GM21423 (cell line): Measurements from ENCODE around the gene MCU.
"Not testable (repeated sequence)": the region's sequence is repeated elsewhere in the genome, so short reads cannot be mapped to it uniquely, and the experiment has no call there.

Experiments
- ATAC-seq: cut with Tn5 transposase; IDR thresholded peaks from one replicate; pipeline ENCODE4 v1.9.1; 2021; ENCODE audit warnings: mild to moderate bottlenecking, moderate library complexity; ENCODE audit not compliant: unreplicated experiment

Gene MCU, protein sequence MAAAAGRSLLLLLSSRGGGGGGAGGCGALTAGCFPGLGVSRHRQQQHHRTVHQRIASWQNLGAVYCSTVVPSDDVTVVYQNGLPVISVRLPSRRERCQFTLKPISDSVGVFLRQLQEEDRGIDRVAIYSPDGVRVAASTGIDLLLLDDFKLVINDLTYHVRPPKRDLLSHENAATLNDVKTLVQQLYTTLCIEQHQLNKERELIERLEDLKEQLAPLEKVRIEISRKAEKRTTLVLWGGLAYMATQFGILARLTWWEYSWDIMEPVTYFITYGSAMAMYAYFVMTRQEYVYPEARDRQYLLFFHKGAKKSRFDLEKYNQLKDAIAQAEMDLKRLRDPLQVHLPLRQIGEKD

DNA sequence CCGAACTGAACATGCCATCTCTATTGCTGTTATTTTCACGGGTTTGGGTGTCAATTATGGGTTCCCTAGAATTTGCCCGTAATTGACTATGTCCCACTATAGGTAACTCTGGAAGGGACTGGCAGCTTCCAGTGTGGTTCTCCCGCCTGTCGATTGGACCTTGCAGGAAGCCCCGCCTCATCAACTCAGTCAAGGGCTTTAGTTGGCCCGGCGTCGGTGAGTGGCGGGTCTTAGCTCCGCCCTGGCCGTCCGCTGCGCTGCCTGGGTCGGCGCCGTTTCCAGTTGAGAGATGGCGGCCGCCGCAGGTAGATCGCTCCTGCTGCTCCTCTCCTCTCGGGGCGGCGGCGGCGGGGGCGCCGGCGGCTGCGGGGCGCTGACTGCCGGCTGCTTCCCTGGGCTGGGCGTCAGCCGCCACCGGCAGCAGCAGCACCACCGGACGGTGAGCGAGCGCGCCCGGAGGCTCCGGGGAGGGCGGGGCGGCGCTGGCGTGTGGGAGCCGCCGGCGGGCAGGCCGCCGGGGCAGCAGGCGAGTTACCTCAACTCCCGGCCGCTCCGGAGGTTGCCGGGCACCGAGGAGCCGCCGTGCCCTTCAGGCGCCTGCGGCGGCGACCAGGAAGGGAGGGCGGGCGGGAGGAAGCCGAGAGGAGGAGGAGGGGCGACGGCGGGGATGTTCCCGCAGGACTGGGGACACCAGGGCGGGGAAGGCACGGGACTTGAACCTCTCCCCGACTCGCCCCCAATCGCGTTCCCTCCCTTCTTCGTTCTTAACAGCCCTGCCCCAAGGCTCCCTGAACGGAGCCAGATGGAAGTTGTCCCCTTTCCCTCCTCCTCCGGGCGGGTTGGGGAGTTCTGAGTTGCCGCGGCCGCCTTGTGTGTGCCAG, at the start of gene MCU:
Gene MCU (plus strand): TSS at position 281 of the 881 bp plus-strand sequence. CDS start 9 bp downstream, at position 290.
- ATAC-seq = peak; percentile 93

- no peak for ATAC-seq
These were observed 49.6 kb upstream of the MCU start for GRCh38 chr10:72642318-72642717.

GRCh38 chr10:72645263-72645858, 46.6 kb upstream of the MCU start:
- ATAC-seq = no peak

- ATAC-seq = not testable (repeated sequence)
These were observed 45.0 kb upstream of the MCU start for GRCh38 chr10:72646971-72647370.

GRCh38 chr10:72648301-72648700, 43.6 kb upstream of the MCU start:
- no peak for ATAC-seq

- no peak for ATAC-seq
These were observed 42.7 kb upstream of the MCU start for GRCh38 chr10:72649291-72649690.

GRCh38 chr10:72653383-72654096, 38.4 kb upstream of the MCU start:
- ATAC-seq = no peak

GRCh38 chr10:72654720-72655119, 37.2 kb upstream of the MCU start:
- no peak for ATAC-seq

DNA sequence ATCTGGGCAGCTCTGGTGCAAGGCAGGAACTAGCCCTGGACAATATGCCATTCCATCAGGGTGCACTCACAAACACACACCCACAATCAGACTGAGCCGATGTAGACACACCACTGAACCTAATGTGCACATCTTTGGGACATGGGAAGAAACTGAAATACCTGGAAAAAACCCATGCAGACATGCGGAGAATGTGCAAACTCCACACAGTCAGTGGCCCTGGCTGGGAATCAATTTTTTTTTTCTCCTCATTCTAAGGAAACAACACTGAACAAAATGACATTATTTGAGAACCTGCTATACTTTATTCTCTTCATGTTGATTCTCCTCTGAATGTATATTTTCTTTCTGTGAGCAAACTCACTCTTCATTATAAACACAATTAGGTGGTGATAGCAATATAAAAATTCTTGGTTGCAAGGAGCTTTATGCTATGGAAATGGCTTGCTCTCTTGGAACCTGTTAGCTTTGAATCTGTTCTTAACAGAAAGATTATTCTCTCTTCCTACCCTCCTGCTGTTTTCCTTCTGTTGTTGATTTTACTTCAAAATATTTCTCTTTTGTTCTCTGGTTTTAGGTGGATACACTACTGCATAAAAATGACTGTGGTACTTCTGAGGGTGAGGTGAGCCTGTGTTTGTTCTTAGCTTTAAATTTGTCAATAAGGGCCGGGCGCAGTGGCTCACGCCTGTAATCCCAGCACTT, 33.1 kb upstream of the MCU start:
- no peak for ATAC-seq

- no peak for ATAC-seq
These were observed 32.2 kb upstream of the MCU start for GRCh38 chr10:72659694-72660093.

GRCh38 chr10:72660220-72660619, 31.7 kb upstream of the MCU start:
- no peak for ATAC-seq

DNA sequence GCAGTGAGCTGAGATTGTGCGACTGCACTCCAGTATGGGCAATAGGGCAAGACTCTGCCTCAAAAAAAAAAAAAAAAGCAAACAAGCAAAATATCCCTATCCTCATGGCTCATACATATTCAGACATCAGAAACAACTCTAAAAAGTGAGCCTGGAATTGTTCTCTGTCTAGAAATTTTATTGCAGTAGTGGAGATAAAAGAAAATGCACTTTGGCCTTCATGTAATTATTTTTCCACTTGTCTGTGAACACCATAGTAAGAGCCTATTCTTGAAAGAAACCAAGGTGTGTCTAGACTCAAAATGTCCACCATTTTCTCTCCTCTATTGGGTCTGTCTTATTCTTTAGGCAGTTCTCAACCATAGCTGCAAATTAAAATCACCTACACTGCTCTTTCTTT, 30.5 kb upstream of the MCU start:
- no peak for ATAC-seq

DNA sequence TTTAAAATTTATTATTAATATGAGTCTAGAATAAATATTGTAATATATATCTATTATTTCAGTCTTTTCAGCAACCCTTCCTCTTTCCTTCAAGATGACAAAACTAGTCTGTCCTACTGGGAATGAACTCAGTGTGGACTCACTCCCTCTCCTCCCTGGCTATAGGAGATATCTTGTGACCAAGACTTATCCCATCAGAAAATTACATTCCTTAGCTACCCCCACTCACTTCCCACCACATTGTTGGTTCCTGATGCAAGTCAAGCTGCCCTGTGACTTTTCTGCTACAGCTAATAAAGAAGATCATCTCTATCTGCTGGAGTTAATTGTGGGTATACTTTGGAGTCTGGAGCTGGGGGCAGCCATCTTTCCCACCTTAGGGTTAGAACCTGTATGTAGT, 28.0 kb upstream of the MCU start:
- ATAC-seq = no peak

- ATAC-seq = no peak
These were observed 26.0 kb upstream of the MCU start for GRCh38 chr10:72665925-72666324.

DNA sequence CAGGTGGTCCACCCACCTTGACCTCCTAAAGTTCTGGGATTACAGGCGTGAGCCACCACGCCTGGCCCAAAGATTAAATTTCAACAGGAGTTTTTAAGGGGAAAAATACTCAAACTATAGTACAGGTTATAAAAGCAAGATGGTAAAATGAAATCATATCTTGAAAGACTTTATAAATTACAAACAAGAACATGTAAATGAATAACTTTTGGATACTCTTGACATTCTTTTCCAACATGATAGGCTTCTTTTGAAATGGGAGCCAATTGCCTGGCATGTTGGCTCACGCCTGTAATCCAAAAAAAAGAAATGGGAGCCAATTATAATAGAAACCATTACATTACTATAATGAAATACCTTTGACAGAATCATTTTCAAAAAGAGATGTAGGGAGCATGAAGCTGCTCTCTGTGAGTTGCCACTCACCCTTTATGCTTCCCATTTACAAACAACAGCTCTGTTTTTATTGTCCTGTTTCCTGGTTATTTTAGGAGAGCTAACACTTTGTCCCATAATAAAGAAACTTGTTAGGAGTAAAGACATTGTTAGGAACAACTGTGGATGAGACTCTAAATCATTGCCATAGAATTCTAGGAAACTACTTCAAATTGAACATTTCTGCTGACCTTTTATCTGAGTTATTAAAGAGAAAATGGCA, 24.6 kb upstream of the MCU start:
- no peak for ATAC-seq

- no peak for ATAC-seq
These were observed 18.7 kb upstream of the MCU start for GRCh38 chr10:72673280-72673679.

DNA sequence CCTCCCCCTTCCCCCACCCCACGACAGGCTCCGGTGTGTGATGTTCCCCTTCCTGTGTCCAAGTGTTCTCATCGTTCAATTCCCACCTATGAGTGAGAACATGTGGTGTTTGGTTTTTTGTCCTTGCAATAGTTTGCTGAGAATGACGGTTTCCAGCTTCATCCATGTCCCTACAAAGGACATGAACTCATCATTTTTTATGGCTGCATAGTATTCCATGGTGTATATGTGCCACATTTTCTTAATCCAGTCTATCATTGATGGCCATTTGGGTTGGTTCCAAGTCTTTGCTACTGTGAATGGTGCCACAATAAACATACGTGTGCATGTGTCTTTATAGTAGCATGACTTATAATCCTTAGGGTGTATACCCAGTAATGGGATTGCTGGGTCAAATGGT, 17.8 kb upstream of the MCU start:
- ATAC-seq = not testable (repeated sequence)

DNA sequence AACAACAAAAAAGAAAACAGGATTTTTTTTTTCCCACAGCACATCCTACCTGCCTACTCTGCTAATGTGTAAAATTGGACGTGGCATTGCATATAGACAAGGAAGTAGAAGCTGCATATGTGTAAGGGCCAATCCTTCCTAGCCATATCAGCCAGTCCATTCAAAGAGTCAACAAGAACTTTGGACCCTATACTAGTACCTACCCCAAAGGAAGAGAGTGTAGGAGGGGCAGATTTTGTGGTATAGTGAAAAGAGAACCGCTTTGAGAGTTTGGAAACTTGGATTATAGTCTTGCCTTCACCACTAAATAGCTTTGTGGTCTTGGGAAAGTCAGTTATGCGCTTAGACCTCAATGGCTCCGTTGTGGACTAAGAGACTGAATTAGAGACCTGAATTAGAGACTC, 12.1 kb upstream of the MCU start:
- ATAC-seq = no peak

- no peak for ATAC-seq
These were observed 9.3 kb upstream of the MCU start for GRCh38 chr10:72682638-72683037.
